Stimulated activated CD8-positive, alpha-beta memory T cell treated with anti-CD3 and anti-CD28 coated beads, Interleukin-4, amount 100 ng/mL, for 1 hour (primary cell): ENCODE data around the gene HTR3B.
"Not testable (repeated sequence)": the region's sequence is repeated elsewhere in the genome, so short reads cannot be mapped to it uniquely, and the experiment has no call there.

ENCODE experiments used
- DNase-seq, 2 donors: peaks; one replicate each; pipeline ENCODE4 v3.0.0-alpha.2; 2020; ENCODE audit warnings: low read depth in 2 of 2, low spot score in 1 of 2

HTR3B gene, protein sequence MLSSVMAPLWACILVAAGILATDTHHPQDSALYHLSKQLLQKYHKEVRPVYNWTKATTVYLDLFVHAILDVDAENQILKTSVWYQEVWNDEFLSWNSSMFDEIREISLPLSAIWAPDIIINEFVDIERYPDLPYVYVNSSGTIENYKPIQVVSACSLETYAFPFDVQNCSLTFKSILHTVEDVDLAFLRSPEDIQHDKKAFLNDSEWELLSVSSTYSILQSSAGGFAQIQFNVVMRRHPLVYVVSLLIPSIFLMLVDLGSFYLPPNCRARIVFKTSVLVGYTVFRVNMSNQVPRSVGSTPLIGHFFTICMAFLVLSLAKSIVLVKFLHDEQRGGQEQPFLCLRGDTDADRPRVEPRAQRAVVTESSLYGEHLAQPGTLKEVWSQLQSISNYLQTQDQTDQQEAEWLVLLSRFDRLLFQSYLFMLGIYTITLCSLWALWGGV

DNA sequence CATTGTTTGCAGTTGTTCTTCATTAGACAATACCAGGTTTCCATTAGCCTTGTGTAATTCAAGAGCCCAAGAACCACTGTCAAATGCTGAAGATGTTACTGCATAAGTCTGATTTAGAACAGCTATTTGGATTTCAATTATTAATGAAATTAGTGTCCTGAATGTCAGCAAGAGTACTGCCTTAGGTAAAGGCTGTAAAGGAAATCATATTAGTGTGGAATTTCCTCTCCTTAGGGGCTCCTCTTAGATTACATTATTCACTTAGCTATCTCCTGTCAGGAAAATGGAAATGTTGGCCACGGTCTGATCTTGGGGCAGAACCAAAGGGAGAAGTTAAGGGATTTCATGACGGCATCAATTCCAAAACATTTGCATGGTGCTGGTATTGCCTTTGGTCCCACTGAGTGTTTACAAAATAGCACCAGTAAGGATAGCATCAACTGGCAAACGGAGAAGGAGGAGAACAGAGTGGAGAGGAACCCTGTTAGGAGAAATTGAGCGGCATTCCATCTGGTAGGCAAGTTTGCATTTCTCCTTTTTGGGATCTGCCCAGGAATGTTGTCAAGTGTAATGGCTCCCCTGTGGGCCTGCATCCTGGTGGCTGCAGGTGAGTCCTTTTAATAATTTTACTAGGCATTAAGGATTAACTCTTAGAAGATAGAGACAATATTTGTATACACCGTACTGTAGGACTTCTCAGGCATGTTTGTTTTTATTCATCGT lies at the start of gene HTR3B:
Gene HTR3B (plus strand): TSS at position 418 of the 723 bp plus-strand sequence. CDS start 138 bp downstream, at position 556.
- no peak for DNase-seq

DNA sequence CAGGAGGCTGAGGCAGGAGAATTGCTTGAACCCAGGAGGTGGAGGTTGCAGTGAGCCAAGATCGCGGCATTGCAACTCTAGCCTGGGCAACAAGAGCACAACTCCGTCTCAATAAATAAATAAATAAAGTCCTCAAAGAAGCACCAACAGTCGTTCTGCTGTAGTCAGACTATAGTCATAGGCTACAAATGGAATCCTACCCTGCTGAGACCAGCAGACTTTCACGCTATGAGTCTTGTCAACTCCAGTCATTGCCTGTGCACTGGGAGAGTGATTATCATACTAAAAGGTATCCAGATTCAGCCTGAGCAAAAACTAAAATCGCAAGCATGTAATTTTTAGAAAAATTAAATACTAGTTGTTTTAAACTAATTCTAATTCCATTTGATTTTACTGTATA lies 48.8 kb upstream of the HTR3B start:
- DNase-seq = no peak

DNA sequence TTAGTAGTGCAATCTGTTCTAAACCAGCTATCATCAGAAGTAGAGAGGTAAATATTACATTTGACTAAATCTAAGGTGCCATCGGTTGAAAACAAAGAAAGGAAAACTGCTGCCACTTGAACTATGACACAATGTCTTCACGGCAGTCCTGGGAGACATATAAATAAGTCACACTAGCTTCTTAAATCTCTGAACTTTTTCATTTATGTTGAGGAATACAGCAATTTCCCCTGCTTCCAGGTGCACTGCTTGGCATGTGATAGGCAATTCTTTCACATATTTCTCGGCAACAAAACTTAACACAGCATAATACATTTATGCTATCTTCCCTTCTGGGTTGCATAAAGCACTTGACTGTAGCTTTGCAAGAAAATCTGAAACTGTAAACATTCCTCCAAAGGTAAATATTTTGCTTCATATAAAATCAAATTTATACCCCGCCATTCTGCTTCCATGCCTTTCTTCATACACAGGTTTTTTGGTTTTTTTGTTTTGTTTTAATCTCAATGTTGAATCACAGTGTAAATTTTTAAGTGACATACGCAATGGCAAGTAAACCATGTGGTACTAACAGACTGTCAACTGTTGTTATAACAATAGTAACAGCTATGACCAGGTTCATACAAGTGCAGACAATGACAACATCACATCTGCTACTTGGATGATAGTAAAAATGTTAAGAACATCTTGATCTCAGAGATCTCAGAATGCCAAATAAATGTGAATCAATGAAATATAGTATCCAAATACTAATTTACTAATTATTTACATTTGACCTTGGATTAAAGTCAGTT lies 47.4 kb upstream of the HTR3B start:
- no peak for DNase-seq

GRCh38 chr11:113859665-113860064 lies 44.9 kb upstream of the HTR3B start:
- DNase-seq = no peak

GRCh38 chr11:113862435-113862834 lies 42.2 kb upstream of the HTR3B start:
- DNase-seq = no peak

DNA sequence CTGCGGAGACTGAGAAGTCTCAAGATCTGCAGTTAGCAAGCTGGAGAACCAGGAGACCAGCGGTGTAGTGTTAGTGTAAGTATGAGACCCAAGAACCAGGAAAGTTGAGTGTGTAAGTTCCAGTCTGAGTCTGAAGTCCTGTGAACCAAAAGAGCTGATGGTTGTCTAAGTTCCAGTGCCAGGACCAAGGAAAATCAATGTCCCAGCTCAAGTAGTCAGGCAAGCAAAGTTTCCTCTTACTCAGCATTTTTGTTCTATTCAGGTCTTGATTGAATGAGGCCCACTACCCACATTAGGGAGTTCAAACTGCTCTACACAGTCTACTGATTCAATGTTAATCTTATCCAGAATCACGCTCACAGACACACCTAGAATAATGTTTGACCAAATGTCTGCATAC lies 40.2 kb upstream of the HTR3B start:
- no peak for DNase-seq

GRCh38 chr11:113865873-113866272 lies 38.7 kb upstream of the HTR3B start:
- no peak for DNase-seq

DNA sequence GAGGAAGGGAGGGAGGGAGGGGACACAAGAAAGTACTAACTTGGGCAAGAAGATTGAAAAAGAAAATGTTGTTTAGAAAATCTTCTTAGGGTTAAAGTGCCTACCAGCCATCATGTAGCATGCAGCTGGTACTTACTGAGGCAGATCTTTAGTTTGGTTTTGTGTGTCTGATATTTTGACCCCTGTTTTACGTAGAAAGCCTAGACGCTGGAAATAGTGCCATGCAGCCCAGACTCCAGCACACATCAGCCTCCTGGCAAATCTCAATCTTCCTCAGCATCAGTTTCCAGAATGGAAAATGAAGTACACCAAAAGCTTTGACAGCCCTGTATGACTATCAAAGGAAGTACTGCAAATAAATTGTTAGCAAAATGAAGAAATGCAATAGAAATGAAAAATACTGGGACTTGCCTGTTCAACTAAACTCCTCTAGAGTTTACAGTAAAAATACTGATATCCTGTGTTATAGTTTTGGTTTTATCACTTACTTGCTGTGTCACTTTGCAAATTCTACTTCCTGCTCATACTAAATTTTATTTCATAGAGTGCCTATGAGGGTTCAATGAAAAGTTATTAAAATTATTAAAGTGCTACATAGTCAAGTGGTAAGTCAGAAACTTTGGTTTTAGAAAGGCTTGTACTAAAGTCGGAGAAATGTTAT lies 36.6 kb upstream of the HTR3B start:
- no peak for DNase-seq

- DNase-seq = no peak
These were observed 33.3 kb upstream of the HTR3B start for GRCh38 chr11:113871336-113871735.

DNA sequence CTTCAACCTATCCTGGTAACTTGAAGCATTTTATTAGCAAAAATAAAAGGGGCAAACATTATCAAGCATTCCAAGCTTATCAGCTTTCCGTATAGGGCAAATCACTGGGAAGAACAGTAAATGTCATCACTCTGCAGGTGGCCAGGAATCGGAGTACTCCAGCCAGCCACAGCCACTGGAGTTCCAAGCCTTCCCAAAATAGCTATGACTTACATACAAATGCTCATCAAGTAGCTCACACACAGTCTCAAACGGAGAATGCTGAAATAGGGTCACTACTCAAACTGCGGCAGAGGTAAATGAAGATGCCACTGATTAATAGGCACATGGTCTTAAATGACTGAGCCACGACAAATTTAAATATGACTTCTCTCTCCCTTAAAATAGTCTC lies 31.4 kb upstream of the HTR3B start:
- DNase-seq = no peak

DNA sequence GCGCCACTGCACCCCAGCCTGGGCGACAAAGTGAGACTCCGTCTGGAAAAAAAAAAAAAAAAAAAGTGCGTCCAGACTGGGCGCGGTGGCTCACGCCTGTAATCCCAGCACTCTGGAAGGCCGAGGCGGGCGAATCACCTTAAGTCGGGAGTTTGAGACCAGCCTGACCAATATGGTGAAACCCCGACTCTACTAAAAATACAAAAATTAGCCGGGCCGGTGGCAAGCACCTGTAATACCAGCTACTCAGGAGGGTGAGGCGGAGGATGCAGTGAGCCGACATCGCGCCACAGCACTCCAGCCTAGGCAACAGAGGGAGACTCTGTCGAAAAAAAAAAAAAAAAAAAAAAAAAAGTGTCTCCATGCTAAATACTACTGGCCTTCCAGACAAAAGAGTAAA lies 30.5 kb upstream of the HTR3B start:
- no peak for DNase-seq

- no peak for DNase-seq
These were observed 29.9 kb upstream of the HTR3B start for GRCh38 chr11:113874581-113875233.

DNA sequence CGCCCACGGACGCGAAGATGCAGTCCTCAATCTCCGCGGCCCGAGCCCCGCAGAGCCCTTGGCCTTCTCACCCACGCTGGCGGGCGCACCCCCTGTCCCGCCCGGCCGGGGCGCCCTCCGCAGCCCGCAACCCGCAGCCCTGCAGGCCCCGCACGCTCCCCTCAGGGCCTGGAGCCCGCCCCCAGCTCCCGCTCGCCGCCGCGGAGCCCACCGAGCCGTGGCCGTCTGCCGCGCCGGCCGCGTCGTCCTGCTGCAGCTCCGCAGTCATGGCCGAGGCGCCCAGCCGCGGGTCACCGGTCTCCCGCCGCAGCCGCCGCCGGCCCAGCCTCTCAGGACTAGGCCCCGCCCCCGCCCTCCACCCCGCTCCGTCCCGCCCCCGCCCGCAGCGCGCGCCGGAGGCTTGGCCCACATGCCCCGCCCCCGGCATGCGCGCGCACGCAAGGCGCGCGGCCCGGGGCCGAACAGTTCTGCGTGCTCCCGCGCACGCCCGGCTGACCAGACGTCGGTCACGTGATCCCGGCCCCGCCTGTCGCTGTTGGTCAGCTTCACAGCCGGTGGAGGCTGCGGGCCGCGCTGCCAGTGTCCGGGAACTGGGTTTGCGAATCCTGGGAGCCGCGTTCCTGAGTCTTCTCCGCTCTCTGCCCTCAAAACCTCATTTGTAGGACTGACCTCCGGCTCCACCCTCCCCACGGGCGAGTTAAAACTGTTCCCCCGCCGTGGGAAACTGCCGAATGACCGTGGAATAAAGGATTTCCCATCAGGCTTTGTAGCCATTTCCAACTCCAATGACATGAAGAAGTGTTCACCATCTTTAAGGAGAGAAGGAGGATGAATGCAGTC lies 29.1 kb upstream of the HTR3B start, which contains the start of gene USP28:
Gene USP28 (minus strand): TSS at position 339 of the 840 bp plus-strand sequence. CDS start 71 bp downstream, at position 268.
- DNase-seq = peak; percentile 53 to 61

DNA sequence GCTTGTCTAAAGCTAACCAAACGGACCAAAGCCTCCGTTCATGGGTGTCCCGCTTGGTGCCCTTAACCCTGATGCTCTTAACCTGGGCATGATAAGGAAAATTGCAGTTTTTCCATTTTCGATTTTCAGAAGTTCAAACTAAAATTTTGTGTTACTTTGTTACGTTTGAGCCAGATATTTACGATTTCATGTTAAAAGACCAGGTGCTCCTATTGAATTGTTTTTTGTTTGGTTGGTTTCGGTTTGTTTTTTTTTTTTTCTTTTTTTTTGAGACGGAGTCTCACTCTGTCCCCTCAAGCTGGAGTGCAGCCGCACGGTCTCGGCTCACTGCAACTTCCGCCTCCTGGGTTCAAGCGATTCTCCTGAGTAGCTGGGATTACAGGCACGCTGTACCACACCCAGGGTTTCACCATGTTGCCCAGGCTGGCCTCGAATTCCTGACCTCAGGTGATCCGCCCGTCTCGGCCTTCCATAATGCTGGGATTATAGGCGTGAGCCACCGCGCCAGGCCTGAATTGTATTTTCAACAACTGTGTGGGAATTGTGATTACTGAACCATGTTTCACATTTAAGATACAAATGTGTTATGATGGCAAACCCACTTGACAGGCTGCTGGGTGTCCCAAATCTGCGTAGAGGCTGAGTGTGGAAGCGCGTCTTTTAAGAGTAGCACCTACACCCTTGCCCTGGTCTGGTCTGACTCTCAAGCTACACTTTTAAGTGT lies 28.4 kb upstream of the HTR3B start:
- DNase-seq = no peak

GRCh38 chr11:113876798-113877669 lies 27.6 kb upstream of the HTR3B start:
- DNase-seq = no peak

GRCh38 chr11:113877670-113878055 lies 26.9 kb upstream of the HTR3B start:
- no peak for DNase-seq

GRCh38 chr11:113879446-113879845 lies 25.1 kb upstream of the HTR3B start:
- DNase-seq = not testable (repeated sequence)

GRCh38 chr11:113880971-113881370 lies 23.6 kb upstream of the HTR3B start:
- DNase-seq = no peak
